Kidney tubule cell (primary cell): ENCODE measurements around the gene CD19.
"Not testable (repeated sequence)": the region's sequence is repeated elsewhere in the genome, so short reads cannot be mapped to it uniquely, and the experiment has no call there.

Experiments used
- DNase-seq: peaks from one replicate; pipeline ENCODE4 v3.0.0-alpha.2; 2018; ENCODE audit warnings: low spot score

CD19 gene

GRCh38 chr16:28936784-28937155, 5.0 kb downstream of the CD19 start:
- no peak for DNase-seq

- no peak for DNase-seq
These were observed 5.6 kb downstream of the CD19 start for GRCh38 chr16:28937222-28937876.

- DNase-seq, result no peak
These were observed 7.0 kb downstream of the CD19 start for GRCh38 chr16:28938721-28939120.

GRCh38 chr16:28939825-28940224, 8.1 kb downstream of the CD19 start:
- DNase-seq, result not testable (repeated sequence)

- DNase-seq, result no peak
These were observed 11.5 kb downstream of the CD19 start for GRCh38 chr16:28943281-28943680.

GRCh38 chr16:28946681-28947080, 14.9 kb downstream of the CD19 start:
- no peak for DNase-seq

GRCh38 chr16:28950648-28951409, 19.1 kb downstream of the CD19 start, which contains the start of gene NFATC2IP:
NFATC2IP (plus strand) TSS chr16:28950937; CDS start chr16:28951012, 75 bp downstream.
- DNase-seq, result peak; percentile 100

- no peak for DNase-seq
These were observed 19.7 kb downstream of the CD19 start for GRCh38 chr16:28951410-28951943.

GRCh38 chr16:28958216-28958615, 26.4 kb downstream of the CD19 start:
- no peak for DNase-seq

GRCh38 chr16:28958836-28959235, 27.1 kb downstream of the CD19 start:
- DNase-seq, result no peak

GRCh38 chr16:28964072-28964471, 32.3 kb downstream of the CD19 start:
- DNase-seq, result no peak

- no peak for DNase-seq
These were observed 32.7 kb downstream of the CD19 start for GRCh38 chr16:28964496-28964895.

GRCh38 chr16:28967156-28967555, 35.4 kb downstream of the CD19 start:
- no peak for DNase-seq

- not testable (repeated sequence) for DNase-seq
These were observed 37.9 kb downstream of the CD19 start for GRCh38 chr16:28969696-28970095.

- peak; percentile 74 for DNase-seq
These were observed 42.3 kb downstream of the CD19 start for GRCh38 chr16:28974007-28974436.

GRCh38 chr16:28974437-28975157, 42.8 kb downstream of the CD19 start, which contains the start of gene SPNS1:
SPNS1 (plus strand) TSS chr16:28974778; CDS start chr16:28975152, 374 bp downstream.
- DNase-seq, result peak; percentile 96

GRCh38 chr16:28975158-28975599, 43.4 kb downstream of the CD19 start:
- peak; percentile 12 for DNase-seq

GRCh38 chr16:28977703-28978662, 46.2 kb downstream of the CD19 start:
- peak; percentile 7 for DNase-seq

GRCh38 chr16:28980330-28980729, 48.6 kb downstream of the CD19 start:
- DNase-seq, result not testable (repeated sequence)

- no peak for DNase-seq
These were observed 49.2 kb downstream of the CD19 start for GRCh38 chr16:28980929-28981328.

GRCh38 chr16:28981517-28981916, 49.7 kb downstream of the CD19 start:
- no peak for DNase-seq
